Sciatic nerve (tissue), 2 donors: Measurements from ENCODE around the gene BCAS1. TPM values are rescaled to one million over a fixed set of nuclear protein-coding genes. Genes with fewer than 3 reads are reported as not detected.

ENCODE experiments used
- ATAC-seq: fragments of 200-7000 bp; cut with Tn5 transposase; one replicate; pipeline ENCODE4 v1.9.1; 2020; ENCODE audit warnings: mild to moderate bottlenecking, moderate library complexity
- DNase-seq: peaks from one replicate; pipeline ENCODE4 v3.0.0-alpha.2; 2020; ENCODE audit warnings: low spot score
- intact Hi-C: fragments of 100-400 bp; cut with DNase I; formaldehyde crosslinking; loops from one replicate; pipeline ENCODE4 v1.14.2; 2022
- total RNA-seq: library from RNA; stranded (reverse); fragmentation: NEBNext Ultra II Directional; extraction: Animal tissue kit (Norgen Biotek cat#: 25700); gene quantifications from one replicate; pipeline ENCODE4 v1.2.1, GENCODE V29; 2021
- donor health status: DM: no; HTN: no; CAD: no.
- donor health status: DM: no; HTN: no; CAD: no.

Gene BCAS1
- total RNA-seq, 1 donor from 2014 or later = 117 TPM

DNA sequence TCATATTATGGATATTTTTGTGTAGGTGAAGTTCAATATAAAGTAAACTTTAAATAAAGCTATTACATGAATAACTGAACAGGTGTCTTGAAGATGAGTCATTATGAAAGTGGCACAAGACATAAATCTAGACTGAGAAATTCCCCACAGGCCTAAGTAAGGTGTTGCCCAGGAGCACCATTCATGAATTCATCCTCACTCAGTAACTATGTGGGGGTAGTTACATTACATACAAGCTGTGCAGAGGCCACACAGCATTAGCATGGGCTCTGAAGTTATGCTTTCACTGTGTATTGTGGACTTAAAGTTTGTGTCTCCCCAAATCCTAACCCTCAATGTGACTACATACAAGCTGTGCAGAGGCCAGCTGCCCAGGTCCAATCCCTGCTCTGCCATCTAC, 65.9 kb downstream of the BCAS1 start:
- DNase-seq = no peak
- intact Hi-C loops = no loop called here

DNA sequence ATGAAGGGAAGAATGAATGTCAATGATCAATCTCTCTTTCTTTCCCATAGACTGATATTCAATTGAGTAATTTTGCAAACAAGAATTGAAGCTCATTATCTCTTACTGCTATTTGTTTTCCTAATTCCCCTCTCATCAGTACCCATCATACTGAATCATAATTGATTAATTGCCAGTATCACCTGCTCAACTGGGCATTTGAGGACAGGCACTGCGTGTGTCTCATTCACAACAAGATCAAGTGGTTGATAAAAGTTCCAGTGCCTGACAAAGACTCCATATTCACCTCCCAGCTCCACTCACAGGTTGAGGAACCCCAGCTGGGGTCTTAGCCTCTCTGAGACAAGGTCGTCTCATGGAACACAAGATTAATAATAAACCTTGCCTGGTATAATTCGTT, 67.7 kb downstream of the BCAS1 start:
- intact Hi-C loops = no loop called here
- DNase-seq (no peak), ATAC-seq (no peak)

More for the DNA sequence above, 65.9 kb downstream of the BCAS1 start:
- no peak for ATAC-seq

DNA sequence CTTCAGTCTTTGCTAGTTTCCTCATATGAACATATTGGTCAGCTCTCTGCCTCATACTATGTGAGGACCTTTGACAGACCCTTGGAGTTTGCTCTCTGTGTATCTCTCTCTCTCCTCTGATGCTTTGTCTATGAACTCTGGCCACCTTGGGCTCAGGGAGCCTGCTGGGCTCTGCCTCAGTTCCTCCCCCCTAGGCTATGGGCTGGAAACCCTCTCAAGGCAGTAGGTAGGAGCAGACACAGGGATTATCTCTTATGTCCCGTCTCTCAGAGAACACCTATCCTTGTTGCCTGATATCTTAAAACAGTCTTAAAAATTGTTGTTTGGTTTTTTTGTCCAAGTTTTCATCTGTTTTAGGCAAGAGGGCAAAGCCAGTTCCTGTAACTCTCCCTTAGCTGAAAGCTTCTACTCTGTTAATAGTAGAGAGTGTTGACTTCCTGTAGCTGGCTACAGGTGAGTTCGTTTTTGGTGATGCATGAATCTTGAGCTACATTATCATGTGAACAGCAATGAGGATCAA, 68.3 kb downstream of the BCAS1 start:
- intact Hi-C loops = no loop called here
- ATAC-seq (no peak), DNase-seq (no peak)

DNA sequence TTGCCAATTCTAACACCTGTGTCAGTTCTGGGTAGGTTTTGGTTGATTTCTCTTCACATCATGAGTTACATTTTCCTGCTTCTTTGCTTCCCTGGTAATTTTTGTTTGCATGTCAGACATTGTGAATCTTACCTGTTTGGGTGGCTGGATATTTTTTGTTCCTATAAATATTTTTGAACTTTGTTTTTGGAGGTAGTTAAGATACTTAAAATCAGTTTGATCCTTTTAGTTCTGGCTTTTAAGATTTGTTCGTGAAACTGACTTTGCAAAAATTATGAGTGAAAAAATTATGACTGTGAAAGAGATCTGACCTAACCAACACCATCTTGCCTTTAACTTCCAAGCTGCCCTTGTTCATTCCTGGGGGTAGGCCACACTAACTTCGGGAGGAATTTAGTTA, 69.5 kb downstream of the BCAS1 start:
- DNase-seq (no peak), ATAC-seq (no peak)
- intact Hi-C loops = no loop called here

DNA sequence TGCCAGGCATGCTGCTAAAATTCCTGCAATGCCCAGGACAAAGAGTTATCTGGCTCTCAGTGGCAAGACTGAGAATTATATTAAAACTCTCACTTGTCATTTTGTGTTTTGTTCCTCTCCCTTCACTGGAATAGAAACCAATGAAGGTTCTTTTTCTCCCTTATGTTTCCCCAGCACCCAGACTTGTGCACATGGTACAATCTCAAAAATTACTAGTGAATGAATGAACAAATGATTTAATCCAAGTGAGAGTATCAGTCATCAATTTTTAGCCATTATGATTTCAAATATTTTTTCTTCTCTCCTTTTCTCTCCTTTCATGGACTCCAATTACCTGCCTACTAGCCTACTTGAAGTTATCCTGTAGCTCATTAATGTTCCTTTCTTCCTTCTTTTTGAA, 70.1 kb downstream of the BCAS1 start:
- DNase-seq = no peak
- intact Hi-C loops = no loop called here
- ATAC-seq = no peak

DNA sequence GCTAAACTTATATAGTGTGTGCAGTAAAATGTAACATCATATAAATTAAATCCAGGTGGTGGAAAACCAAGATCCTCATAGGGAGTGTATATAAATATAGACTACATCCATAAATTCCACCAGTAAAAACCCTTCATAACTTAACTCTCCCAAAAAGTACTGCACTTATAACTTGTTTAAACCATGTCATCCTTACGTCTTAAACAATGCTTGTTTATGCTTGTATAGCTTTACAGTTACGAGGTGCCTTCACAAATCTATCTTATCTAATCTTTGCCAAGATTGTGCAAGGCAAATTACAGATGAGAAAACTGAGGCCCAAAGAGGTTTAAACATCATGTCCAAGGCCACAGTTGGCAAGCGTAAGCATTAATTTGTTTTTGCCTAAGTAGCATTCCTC, 71.3 kb downstream of the BCAS1 start:
- intact Hi-C loops = no loop called here
- ATAC-seq (no peak), DNase-seq (no peak)

DNA sequence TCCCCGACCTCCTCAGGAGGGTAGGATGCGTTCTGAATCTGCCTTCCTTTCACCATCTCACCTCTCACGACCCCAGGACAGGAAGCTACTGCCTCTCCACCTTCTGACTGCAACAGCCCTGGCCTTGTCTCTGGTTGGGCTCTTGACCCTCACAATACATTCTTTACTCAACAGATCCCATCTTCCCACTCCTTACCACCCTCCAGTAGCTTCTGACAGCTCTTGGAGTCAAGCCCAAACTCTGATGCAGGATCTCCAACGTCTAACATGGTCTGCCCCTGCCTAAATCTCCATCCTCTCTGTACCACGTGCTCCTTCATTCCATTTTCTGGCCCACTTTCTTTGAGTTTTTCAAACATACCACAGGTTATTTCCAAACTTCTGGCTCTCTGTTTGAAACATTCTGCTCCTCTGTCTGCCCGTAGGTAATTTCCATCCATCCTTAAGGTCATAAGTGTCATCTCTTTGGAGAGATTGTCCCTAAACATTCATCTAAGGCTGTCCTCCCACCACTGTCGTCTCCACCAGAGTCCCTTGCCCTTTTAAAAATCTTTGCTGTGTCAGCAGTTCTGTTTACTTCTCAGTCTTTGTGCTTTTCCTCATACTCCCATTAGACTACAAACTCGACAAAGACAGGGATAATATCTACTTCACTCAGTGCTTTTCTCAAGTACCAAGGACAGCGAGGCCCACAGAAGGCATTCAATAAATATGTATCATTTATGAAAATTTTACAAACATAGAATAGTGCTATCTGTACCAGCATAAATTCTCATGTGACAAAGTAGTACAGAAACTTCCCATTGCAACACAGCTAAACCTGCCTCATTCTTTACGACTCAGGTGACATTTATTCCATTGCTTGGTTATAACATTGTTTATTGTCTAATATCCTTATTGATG, 73.6 kb downstream of the BCAS1 start:
- DNase-seq = no peak
- peak; percentile 15 for ATAC-seq
- intact Hi-C loops = no loop called here

DNA sequence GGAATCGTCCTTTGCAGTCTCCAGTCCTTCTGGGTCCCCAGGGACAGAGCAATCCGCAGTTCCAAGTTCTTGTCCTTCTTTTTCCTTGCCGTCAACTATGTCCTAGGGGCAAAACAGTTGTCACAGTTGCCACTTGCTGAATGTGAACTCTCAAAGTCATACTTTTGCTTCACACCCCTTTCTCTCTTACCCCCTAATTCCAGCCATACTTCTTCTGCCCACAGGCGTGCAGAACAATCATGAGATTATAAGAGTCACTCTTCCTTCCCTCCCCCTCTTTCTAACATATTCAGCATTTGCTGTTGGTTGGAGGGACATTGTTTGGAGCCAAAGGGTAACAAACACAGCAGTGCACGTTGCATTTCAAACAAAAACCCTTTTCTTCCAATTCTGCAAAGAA, 74.4 kb downstream of the BCAS1 start:
- peak; percentile 51 for ATAC-seq
- intact Hi-C loops = no loop called here
- no peak for DNase-seq

DNA sequence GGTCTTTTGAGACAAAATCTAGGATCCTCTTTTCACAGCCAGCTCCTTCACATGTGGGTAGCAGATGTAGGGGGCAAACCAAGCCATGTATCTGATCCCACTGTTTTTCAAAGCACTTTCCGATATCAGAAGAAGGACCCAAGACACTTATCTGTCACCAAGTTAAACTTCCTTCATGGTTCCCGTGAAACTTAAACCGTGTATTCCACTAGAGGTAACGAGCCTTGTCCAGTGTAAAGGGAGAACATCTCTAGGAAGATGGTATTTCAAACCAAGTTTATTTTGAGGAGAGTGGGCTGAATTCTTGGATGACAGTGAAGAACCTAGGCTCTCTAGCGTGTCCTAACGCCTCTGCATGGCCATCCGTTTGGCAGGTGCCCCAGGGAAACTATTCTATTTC, 76.3 kb downstream of the BCAS1 start:
- no peak for DNase-seq
- ATAC-seq = no peak
- intact Hi-C loops = no loop called here

DNA sequence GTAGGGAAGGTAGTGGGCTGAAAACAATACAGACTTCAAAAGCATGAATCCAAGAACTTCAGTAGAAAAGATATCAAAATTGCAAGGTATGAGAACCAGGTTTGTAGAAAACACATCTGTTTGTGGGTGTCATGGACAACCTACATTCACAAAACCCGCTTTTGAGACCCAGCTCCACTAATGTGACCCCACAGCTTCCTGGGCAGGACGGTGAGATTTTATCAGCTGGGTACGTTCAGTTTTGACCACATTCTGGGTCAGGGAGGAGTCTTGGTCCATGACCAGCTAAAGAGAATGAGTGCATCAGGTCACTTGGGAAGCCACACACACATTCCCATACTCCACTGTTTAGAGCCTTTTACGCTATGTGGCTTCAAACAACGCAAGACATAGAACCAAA, 77.1 kb downstream of the BCAS1 start:
- intact Hi-C loops = no loop called here
- DNase-seq (no peak), ATAC-seq (no peak)

DNA sequence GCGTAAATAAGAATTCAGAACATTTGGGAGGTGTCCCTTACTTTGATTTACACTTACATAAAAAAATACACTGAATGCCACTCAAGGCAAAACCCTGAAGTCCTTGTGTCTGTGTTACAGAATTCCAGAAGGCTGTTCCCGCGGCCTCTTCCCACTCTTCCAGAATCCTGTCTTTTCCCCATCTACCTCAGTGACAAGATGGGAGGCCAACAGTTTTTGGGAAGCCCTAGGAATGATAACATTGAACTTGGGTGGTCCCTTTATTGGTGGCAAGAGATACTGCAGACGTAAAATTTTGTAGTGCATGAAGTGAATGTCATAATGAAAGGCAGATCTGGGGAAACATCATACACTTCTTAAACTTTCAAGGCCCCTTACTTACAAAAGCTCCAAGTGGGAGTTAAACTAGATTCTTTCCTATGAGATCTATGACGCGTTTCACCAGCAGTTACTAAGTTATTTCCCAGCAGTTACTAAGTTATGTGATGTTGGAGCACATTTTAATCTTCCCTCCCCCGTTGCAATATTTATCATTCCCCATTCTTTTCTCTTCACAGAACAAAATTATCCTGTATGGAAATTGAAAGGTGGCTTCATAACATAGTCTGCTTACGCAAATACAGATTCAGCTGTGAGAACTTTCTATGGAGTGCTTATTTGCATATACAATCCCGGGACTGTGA, 79.5 kb downstream of the BCAS1 start:
- DNase-seq (no peak), ATAC-seq (no peak)
- intact Hi-C loops = no loop called here

DNA sequence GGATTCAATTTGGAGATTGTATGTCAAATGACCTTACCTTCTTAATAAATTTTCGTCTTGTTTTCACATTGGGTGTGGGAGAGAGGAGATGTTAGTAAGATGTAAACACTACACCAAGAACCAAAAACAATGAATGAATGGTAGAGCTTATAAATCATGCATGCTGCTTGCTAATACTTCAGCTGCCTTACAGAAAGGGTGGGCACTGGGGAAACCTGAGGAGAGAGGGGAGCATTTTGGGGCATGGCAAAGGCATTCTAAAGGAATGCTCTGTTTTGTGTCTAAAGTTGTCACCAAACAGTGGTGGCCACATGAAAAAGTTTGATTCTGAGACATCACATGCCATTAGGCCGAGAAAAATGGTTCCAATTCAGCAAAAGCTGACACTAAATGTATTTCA, 80.4 kb downstream of the BCAS1 start:
- no peak for DNase-seq
- ATAC-seq = no peak
- intact Hi-C loops = no loop called here

DNA sequence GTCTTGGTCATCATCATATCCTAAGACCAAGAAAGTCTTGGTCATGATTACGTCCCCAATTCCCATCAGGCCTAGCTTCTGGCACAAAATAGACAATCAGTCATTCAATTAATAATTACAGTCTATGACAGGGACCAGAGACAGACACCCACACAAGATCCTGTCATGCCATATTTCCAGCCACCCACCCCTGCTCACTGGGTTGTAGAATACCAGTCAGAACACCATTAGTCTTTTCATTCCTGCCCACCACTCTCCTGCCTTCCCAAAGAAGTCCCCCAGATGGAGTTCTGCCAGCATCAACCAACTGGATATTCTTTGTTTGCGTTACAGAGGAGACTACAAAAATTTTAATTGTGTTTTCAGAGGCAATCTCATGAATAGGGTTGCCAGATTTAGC, 81.0 kb downstream of the BCAS1 start:
- intact Hi-C loops = no loop called here
- DNase-seq (no peak), ATAC-seq (peak; percentile 59)

DNA sequence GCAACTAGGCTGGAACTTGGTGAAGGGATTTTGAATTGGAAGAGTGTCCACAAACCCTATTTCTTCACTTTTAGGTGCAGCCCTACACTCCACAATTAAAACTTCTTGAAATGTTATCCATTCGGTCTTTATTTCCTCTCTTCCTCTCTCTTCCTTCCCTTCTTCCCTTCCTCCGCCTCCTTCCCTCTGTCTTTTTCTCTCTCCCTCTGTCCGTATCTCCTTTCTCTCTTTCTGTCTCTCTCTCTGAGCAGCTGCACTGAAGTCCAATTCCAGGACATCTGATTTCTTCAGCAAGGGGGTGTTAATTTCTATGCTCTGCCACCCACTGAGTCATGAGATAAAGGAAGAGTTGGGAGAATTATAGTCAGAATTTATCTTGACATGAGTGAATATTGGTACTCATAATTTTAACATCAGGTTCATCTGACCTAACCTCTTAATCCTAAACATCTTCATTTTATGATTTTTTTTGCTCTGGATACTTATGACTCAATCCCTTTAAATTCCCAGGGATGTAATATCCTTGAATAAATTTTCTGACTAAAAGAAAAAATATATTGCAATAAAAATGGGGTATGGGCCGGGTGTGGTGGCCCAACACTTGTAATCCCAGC, 84.2 kb downstream of the BCAS1 start:
- ATAC-seq (no peak), DNase-seq (no peak)
- intact Hi-C loops = no loop called here

DNA sequence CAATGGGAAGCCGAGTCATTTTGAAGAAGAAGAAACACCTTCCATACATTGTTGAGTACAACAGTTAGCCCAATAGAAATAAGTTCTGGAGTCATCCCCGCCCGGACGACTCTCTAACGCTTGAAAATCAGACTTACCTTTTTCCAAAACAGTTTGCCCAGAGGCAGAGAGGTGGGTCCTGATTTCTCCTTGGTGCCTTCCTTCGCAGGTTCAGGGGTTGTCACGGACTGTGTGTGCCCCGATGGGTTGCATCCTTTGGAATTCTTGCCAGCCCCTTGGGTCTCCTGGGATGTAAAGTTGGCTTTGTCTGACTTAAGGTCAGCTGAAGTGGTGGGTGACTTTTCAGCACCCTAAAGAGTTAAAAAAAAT, 85.3 kb downstream of the BCAS1 start:
- no peak for ATAC-seq
- intact Hi-C loops = no loop called here
- no peak for DNase-seq

DNA sequence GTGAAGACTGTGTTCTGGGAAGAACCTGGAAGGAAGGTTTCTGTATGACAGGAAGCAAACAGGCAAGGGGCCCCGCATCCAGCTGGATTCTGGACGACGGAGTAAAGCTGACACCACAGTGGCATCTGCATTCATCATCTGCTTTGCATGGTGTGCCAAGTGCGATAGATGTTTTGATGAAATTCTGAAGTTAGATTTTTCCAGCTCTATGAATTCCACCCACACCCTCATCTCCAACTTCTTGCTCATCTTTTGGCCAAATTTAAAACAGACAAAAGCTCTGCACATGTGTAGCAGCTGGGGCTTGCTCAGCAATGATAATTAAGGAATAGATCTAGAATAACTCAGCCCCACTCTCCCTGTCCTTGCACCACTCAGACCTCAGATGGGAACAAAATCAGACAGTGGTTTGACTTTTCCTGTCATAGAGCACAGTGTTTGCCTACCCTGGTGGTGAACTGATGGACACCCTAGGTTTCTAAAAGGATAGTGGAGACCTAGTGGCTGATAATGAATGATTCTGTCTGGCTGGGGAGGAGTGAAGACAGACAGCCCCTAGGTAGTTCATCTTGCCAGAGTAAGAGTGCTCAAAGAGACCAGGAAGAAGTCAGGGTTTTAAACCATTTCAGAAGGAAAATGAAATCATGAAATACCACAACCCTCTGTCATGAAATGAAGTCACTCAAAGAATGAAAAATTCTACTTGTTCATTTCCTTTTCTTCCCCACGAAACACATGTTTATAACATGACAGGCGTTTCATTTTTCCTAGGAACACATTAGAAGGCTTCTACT, 85.8 kb downstream of the BCAS1 start:
- ATAC-seq (peak; percentile 36), DNase-seq (no peak)
- intact Hi-C loops = no loop called here

DNA sequence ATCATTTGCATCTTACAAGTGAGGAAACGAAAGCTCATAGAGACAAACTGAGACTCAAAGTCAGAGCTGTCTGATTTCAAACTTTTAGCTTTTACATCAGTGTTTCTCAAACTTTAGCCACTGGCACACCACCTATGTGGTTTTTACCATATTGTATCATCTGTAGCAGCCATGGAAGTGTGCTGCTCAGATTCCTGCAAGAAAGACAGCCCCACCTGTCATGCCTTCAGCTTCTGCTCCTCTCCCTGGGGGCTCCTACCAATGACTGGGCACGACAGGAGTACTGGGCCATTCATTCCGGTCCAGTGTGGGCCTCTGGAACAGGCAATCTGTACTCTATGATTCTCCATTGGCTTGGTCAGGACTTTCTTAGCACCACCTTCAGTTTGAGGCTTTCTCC, 87.0 kb downstream of the BCAS1 start:
- intact Hi-C loops = no loop called here
- no peak for ATAC-seq

DNA sequence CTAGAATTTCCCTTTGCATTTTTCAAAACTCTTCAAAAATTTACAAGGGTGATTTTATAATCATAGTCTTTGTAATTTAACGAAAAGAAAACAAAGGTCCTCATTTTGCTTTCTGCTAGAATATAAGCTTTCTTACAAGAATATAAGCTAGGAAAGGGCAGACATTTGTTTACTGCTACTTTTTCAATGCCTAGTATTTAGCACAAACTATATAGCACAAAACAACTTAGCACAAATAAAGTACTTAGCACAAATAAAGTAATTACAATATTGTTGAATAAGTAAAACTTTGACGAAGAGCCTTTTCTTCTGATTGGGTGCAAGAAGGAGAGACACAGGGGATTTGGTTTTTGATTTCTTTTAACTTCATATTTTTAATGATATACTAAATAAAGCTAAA, 87.8 kb downstream of the BCAS1 start:
- no peak for ATAC-seq
- DNase-seq = no peak
- intact Hi-C loops = no loop called here

More for the DNA sequence above, 87.0 kb downstream of the BCAS1 start:
- no peak for DNase-seq

DNA sequence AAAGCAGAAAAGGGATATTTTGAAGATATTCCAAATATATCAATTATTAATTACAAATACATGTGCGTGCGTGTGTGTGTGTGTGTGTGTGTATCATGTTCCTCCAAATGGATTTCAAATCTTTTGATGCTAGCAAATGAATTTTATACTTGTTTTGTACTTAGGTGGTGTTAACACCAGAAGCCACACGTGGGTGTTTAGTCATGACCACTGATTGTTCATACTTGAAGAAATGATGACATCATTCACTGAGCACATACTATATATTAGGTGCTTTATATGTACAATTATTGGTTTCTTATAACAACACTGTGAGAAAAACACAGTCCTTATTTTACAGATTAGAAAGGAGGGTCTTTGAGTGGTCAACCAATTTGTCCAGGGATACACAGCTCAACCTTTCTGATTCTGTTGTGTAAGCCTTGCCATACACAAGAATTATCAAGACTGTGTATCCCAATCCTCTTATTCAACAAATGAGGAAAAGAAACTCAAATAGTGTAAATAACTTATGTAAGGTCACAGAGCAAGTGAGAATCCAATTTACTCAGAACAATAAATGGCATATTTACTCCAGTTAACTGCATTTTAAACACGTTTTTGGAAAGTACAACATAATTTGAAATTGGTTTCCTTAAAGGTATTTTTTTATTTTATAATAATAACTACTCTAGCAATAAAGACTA, 88.5 kb downstream of the BCAS1 start:
- intact Hi-C loops = no loop called here

More for the DNA sequence above, 88.5 kb downstream of the BCAS1 start:
- ATAC-seq (no peak), DNase-seq (no peak)
